SH-SY5Y (cell line): ENCODE data around the gene HTRA2.

Source experiments
- GATA2 ChIP-seq: IDR thresholded peaks from 2 replicates; pipeline ENCODE4 v1.6.1; 2011; ENCODE audit warnings: mild to moderate bottlenecking, low read depth, low read length
- GATA3 ChIP-seq: IDR thresholded peaks from 2 replicates; pipeline ENCODE4 v1.6.1; 2011; ENCODE audit warnings: low read depth, mild to moderate bottlenecking, low read length, moderate library complexity

DNA sequence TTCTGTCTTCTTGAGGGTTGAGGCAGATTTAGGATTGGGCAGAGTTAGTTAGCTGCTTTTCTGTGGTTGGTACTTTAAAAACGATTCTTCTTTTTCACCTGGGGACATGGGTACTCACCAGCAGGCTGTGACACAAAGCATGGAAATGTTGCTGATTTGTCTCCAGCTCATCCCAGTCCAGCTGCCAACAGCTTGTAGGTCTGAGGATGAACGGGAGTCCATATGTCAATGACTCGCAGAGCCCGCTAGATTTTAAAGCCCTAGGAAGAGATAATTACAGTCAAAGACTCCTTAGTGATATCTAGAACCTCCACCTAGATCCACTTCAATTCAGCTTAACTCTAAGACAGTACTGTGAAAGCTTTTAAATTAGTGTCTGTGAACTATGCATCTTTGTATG lies 45.6 kb downstream of the HTRA2 start:
- TF ChIP-seq GATA2 (no peak), GATA3 (no peak)
